Raji (cell line): Measurements from ENCODE around the gene BRCA2.

ENCODE experiments used
- POLR2A ChIP-seq: IDR thresholded peaks from 2 replicates; pipeline ENCODE4 v1.6.1; 2011; ENCODE audit warnings: low read depth, low read length, control low read depth; ENCODE audit not compliant: insufficient read depth

Gene BRCA2

DNA sequence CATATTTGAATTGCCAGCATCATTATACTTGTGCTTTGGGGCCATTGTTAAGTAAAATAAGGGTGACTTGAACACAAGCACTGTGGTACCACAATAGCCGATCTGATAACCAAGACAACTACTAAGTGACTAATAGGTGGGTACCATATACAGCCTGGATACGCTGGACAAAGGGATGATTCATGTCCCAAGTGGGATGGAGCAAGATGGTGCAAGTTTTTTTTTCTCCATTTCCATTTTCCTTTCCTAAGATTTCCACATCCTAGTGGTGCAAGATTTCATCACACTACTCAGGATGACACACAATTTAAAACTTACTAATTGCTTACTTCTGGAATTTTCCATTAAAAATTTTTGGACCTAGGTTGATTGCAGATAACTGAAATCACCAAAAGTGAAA lies 15.1 kb downstream of the BRCA2 start:
- TF ChIP-seq POLR2A: no peak

DNA sequence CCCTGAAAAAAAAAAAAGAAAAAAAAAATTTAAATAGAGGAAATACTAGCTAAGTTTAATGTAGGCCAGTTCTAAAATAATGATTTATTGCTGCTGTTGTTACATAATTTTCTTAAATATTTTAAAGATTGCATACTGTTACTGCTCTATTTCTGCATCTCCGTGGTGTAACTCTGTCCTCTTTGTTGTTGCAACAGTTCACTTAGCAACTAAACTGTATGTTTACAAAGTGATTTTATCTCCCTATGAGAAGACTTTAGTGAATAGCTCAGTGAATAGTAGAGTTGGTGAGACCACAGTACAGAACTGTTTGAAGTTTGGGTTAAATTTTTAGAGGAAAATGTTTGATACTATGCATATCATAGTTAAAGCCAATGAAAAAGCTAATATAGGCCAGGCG lies 19.4 kb downstream of the BRCA2 start:
- TF ChIP-seq POLR2A: no peak

DNA sequence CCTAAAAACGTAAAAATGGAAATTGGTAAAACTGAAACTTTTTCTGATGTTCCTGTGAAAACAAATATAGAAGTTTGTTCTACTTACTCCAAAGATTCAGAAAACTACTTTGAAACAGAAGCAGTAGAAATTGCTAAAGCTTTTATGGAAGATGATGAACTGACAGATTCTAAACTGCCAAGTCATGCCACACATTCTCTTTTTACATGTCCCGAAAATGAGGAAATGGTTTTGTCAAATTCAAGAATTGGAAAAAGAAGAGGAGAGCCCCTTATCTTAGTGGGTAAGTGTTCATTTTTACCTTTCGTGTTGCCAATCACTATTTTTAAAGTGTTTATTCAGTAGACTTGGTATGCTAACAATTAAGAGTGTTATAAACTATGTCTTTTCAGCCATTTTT lies 25.6 kb downstream of the BRCA2 start:
- no peak for TF ChIP-seq POLR2A

DNA sequence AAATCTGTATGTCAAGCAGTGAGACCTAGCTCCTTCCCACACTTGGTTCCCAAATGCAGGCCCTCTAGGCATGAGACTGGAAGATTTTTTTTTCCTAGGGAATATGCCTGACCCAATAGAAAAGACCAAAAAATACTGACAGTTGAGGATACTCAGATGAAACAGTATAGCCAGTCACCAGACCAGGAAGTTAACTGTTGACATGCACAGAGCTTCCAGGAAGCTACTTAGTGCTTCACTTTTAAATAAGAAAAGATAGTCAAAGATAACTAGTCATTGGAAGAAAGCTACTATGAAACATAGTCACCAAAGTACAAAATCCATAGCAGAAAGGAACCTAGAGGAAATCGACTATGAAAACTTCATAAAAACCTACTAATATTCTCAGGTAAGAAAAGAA lies 32.3 kb downstream of the BRCA2 start:
- no peak for TF ChIP-seq POLR2A

DNA sequence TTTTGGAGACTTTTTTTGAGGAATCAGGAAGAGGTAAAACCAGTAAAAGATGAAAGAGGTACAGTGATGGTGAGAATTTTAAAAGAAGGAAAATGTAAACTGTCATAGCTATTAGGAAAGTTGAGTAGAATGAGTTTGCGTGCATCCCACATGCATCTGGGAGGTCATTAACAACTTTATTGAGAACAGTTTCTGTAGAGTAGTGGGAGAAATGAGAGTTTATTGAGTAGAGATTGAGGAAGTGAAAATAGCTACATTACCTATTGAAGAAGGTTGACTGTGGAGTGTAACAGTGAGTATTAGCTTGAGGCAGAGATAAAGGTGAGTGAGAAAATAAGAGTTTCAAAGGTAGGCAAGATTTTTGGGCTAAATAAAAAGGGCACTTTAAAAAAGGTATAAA lies 38.7 kb downstream of the BRCA2 start:
- no peak for TF ChIP-seq POLR2A

DNA sequence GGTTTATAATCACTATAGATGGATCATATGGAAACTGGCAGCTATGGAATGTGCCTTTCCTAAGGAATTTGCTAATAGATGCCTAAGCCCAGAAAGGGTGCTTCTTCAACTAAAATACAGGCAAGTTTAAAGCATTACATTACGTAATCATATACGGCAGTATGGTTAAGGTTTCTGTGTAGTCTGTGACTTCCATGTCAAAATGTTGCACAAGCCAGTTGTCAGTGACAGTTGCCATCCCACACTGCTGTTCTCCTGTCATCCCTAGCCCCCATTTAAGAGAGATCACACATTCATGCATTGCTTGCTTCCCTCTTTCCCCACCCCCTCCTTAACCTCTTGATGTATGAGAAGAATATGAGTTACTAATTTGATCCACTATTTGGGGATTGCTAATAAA lies 47.3 kb downstream of the BRCA2 start:
- no peak for TF ChIP-seq POLR2A

DNA sequence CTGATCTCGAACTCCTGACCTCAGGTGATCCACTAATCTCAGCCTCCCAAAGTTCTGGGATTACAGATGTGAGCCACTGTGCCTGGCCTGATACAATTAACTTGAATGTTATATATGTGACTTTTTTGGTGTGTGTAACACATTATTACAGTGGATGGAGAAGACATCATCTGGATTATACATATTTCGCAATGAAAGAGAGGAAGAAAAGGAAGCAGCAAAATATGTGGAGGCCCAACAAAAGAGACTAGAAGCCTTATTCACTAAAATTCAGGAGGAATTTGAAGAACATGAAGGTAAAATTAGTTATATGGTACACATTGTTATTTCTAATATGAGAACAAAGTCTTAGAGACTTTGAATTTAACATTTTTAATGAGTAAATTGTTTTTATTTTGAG lies 55.5 kb downstream of the BRCA2 start:
- TF ChIP-seq POLR2A: no peak

DNA sequence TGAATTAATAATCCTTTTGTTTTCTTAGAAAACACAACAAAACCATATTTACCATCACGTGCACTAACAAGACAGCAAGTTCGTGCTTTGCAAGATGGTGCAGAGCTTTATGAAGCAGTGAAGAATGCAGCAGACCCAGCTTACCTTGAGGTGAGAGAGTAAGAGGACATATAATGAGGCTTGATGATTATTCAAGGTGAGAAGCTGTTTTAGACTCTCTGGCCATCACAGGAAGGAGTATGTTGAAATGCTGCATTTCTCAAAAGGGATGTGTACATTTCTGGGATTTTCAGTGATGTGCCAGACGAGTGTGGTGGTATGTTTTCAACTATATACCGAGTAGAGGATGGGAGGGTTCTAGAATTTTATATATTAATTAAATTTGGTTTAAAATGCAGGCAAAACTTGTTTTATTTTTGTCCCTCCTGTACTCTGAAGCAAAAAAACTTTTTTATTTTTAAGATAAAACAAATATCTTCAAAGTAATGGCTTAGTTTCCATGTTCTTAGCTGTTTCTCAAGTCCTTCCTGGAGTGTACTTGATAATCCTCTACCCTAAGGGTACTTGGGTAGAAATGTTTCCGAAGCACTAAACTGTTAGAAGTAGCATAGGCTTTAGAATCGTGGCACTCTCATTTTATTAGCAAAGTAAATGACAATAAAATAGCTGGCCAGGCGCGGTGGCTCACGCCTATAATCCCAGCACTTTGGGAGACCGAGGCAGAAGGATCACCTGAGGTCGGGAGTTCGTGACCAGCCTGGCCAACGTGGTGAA lies 61.5 kb downstream of the BRCA2 start:
- no peak for TF ChIP-seq POLR2A

DNA sequence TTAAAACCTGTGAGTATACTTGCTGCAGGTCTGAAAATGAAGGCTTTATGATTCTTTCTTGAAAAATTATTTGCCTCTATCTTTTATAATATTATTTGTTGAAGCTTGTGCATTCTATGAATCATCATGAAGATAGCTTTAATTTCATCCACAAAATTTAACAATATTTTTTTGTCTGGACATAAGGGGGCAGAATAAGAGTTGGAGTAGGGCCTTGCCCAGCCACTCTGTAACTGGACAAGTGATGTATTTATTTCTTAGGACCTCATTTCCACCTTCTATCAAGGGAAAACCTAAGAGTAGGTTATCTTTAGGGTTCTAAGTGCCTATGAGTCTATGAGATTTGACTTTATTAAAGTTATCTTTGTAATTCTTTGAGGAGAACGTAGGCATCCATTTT lies 62.7 kb downstream of the BRCA2 start:
- TF ChIP-seq POLR2A: no peak

DNA sequence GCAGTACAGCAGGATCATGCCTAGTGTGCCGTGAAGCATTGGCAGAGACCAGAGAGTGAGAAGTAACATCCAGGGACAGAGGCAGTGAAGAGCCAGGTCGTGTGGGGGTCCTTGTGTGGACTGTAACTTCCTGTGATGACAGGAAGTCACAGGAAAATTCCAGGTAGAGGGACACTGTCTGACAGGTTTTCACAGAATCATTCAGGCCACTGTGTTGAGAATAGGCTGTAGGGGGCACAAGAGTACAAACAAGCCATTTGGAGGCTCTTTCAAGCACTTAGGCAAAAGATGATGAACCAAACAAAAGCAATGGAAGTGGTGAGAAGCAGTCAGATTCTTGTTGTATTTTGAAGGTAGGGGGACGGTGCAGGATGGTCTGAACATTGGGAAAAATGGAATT lies 66.2 kb downstream of the BRCA2 start:
- TF ChIP-seq POLR2A: no peak

DNA sequence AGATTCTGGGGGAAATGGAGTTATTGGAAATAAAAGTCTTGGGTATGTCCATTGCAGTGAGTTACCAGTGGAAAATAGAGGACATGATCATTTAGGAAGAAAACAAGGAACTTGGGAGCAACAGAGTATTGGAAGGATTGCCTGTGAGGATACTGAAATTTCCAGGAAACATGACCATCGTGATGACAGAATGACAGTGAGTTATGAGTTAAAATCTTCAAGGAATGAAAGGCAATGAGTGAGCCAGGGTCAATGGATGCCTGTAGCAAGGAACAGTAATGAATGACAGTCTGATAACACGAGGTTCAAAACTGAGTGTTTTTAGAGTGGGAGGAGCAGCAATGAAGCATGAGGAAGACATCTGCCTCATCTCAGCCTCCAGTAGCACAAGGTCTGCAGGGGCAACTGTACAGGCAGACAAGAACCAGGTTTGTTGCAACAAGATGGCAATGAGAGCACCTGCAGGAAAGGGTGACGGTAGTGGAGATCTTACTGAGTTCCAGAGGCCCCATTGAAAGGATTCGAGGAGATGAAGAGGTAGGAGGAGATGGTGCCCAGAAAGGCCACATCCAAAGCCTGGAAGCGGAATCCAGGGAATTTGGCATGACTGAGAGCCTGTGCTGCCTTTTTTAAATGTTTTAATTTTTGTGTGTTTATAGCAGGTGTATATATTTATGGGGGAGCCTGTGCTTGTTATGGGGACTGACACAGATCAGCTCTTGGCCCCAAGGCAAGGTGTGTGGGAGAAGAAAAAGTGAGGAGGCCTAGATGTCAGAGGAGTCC lies 68.7 kb downstream of the BRCA2 start:
- TF ChIP-seq POLR2A: no peak

DNA sequence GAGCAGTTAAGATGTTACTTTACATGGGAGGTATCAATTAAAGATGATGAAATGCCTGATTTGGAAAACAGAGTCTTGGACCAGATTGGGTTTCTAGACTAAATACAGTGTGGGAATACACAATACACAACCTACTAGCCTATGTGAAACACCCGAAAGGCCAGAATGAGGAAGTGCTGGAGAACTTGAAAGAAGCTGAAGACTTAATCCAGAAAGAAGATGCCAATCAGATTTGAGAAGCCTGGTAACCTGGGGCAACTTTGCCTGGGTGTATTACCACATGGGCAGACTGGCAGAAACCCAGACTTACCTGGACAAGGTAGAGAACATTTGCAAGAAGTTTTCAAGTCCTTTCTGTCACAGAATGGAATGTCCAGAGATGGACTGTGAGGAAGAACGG lies 69.4 kb downstream of the BRCA2 start:
- no peak for TF ChIP-seq POLR2A

DNA sequence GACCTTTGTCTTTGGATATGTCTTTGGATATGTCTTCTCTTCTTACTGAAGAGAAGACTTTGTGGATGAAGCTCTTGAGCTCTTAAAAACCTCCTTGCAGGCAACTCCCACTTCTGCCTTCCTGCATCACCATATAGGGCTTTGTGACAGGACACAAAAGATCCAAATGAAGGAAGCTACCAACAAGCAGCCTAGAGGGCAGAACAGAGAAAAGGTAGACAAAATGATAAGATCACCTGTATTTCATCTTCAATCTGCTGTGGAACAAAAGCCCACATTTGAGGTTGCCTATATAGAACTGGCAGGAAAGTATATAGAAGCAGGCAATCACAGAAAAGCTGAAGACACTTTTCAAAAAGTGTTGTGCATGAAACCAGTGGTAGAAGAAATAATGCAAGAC lies 70.1 kb downstream of the BRCA2 start:
- no peak for TF ChIP-seq POLR2A

DNA sequence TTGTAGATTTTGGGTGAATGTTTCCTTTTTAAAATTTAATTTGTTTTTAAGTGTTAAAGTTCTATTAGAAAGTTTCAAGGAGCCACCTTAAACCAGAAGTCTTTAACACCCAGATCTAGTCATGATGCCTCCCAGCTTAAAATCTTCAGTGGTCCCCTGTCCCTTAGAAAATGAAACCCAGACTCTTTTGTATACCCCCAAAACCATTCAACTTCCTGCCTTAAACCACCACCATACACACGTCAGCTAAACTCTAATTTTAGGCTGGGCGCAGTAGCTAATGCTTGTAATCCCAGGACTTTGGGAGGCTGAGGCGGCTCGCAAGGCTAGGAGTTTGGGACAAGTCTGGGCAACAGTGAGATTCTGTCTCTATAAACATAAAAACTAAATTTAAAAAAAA lies 74.7 kb downstream of the BRCA2 start:
- TF ChIP-seq POLR2A: no peak

DNA sequence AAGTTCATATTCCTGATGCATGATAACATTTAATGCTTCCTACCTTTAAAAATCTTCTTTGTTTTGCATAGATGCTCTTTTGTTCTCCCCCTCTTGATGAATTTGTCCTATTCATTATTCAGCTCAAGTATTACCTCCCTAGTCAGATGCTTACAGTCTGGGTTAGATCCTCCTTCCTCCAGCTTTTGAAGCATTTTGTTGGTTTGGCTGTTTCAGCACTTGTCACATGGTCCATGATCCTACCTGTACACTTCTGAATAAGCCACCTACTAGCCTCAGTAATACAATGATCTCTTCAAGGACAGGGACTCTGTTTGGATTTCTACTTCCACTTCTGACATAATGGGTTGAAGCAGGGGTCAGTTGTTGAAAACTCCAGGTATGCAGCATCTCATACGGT lies 75.2 kb downstream of the BRCA2 start:
- no peak for TF ChIP-seq POLR2A

DNA sequence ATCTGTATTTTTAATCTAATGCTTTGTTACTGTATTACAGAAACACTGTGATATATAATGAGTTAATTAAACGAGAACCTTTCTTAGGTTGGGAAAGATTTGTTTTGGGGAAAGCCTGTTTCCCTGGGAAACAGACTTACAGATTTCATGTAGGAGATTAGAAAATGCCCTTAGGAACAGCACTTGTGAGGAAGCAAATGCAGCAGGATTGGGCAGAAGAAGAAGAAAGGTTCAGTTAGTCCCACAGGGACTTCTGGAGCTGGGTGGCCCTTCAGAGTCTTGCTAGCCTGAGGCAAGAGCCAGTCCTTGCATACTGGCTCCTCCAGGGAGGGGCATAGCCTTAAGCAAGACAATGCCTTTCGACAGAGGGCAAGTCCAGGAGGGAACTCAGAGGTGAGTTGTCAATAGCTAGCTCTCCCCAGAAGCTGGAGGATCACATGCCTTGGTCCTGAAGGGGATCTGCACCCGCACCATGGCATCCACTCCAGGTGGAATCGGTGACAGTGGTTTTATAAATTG lies 75.9 kb downstream of the BRCA2 start:
- no peak for TF ChIP-seq POLR2A
